HepG2 (cell line): Measurements from ENCODE around the gene VDR. TPM values are rescaled to one million over a fixed set of nuclear protein-coding genes. Genes with fewer than 3 reads are reported as not detected.

ENCODE experiments used
- HMGA1 ChIP-seq: sonication (generic); formaldehyde crosslinking; conservative IDR thresholded peaks from 2 replicates; pipeline ENCODE4 v1.4.0; 2020; ENCODE audit warnings: missing genetic modification reagents
- MED1 ChIP-seq: sonication (generic); formaldehyde crosslinking; IDR thresholded peaks from 2 replicates; pipeline ENCODE4 v1.4.0; 2020; ENCODE audit warnings: missing genetic modification reagents
- MEIS2 ChIP-seq: sonication (generic); formaldehyde crosslinking; IDR thresholded peaks from 2 replicates; pipeline ENCODE4 v1.9.0; 2021; ENCODE audit warnings: mild to moderate bottlenecking, missing genetic modification reagents
- SOX13 ChIP-seq, 3 experiments: fragments of 450-650 bp in 1 of 3; sonication (generic) in 1 of 3; formaldehyde crosslinking in 1 of 3; IDR thresholded peaks in 2 of 3; conservative IDR thresholded peaks in 1 of 3; 2 replicates each; pipeline versions ENCODE4 v1.5.0 to v1.6.1; 2016 to 2020; ENCODE audit warnings: antibody characterized with exemption in 1 of 3, mild to moderate bottlenecking in 1 of 3, missing compliant biosample characterization in 1 of 3, missing genetic modification reagents in 1 of 3, moderate library complexity in 1 of 3
- SPEN ChIP-seq: sonication (generic); formaldehyde crosslinking; IDR thresholded peaks from 2 replicates; pipeline ENCODE4 v1.5.1; 2020; ENCODE audit warnings: low read depth, mild to moderate bottlenecking, missing genetic modification reagents
- SUZ12 ChIP-seq: fragments of 150-350 bp; IDR thresholded peaks from 2 replicates; pipeline ENCODE4 v1.6.1; 2014; ENCODE audit warnings: low read depth, low read length
- TBP ChIP-seq: sonication (generic); formaldehyde crosslinking; IDR thresholded peaks from 2 replicates; pipeline ENCODE4 v1.5.0; 2020; ENCODE audit warnings: missing genetic modification reagents
- ZBED4 ChIP-seq: sonication (generic); formaldehyde crosslinking; IDR thresholded peaks from 2 replicates; pipeline ENCODE4 v1.4.0; 2020; ENCODE audit warnings: missing genetic modification reagents, borderline replicate concordance
- ZHX2 ChIP-seq, 2 experiments: sonication (generic) in 1 of 2; formaldehyde crosslinking in 1 of 2; IDR thresholded peaks; 2 replicates each; pipeline versions ENCODE4 v1.6.1 to v1.9.0; 2014 to 2022; ENCODE audit warnings: antibody characterized with exemption in 1 of 2, borderline replicate concordance in 1 of 2, inconsistent platforms in 1 of 2, low read depth in 1 of 2, missing genetic modification reagents in 1 of 2
- ZNF138 ChIP-seq: sonication (generic); formaldehyde crosslinking; IDR thresholded peaks from 2 replicates; pipeline ENCODE4 v1.5.0; 2020; ENCODE audit warnings: mild to moderate bottlenecking, low read depth, missing genetic modification reagents
- ZNF143 ChIP-seq: sonication (generic); formaldehyde crosslinking; IDR thresholded peaks from 2 replicates; pipeline ENCODE4 v1.4.0; 2020; ENCODE audit warnings: missing genetic modification reagents
- ZNF687 ChIP-seq: sonication (generic); formaldehyde crosslinking; IDR thresholded peaks from 2 replicates; pipeline ENCODE4 v1.5.1; 2020; ENCODE audit warnings: mild to moderate bottlenecking, missing genetic modification reagents, moderate library complexity
- polyA plus RNA-seq, 8 experiments: library from polyadenylated mRNA; depleted of rRNA in 3 of 8; stranded (reverse) in 7 of 8; unstranded in 1 of 8; fragments of >200 nt; fragmentation: Illumina TruSeq in 4 of 8; extraction: Trizol in 4 of 8; gene quantifications; 2 replicates each; pipeline versions ENCODE4 v1.2.1 to v1.2.3, GENCODE V29; 2011 to 2016; ENCODE audit warnings: low read depth in 4 of 8, missing spikeins in 1 of 8, mixed read lengths in 1 of 8; ENCODE audit not compliant: insufficient read depth in 1 of 8
- total RNA-seq, 5 experiments: library from RNA; depleted of rRNA; stranded (reverse); fragments of >200 nt; fragmentation: Illumina TruSeq; extraction: Trizol; gene quantifications; 2 replicates each; pipeline ENCODE4 v1.2.3, GENCODE V29; 2016; ENCODE audit warnings: low read depth in 1 of 5

VDR gene
- total and polyA plus RNA-seq, 2 of the 13 experiments (the other 11 are each of a cell fraction or from before 2014, with no cell fraction given) = 0.08 to 0.33 TPM

GRCh38 chr12:47900131-47901062 is 4.4 kb downstream of the VDR start (continued):
- TF ChIP-seq ZHX2 (IDR thresholded peaks at IDR 0.05; ENCODE audit: low read depth) (no peak), ZHX2 (CRISPR knock-in tag; IDR thresholded peaks at IDR 0.05; ENCODE audit: borderline replicate concordance) (no peak), ZNF143 (peak; percentile 83), MEIS2 (CRISPR knock-in tag) (peak; percentile 59; the same call in 1 of the 2 replicates), TBP (CRISPR knock-in tag) (no peak), SOX13 (IDR thresholded peaks at IDR 0.05) (no peak), SOX13 (CRISPR knock-in tag; conservative IDR thresholded peaks at IDR 0.05 in 1 of 2, IDR thresholded peaks at IDR 0.05 in 1 of 2) (peak in 1 of 2 experiments; percentile 28; a peak in 1 of 4 replicates), ZNF138 (no peak), HMGA1 (CRISPR knock-in tag) (no peak), ZNF687 (CRISPR knock-in tag) (peak; percentile 43), MED1 (CRISPR knock-in tag) (peak; percentile 49), SUZ12 (0 out of 2 replicates have a peak, but pooled peaks have one; percentile 18), ZBED4 (CRISPR knock-in tag) (0 out of 2 replicates have a peak, but pooled peaks have one; percentile 27), SPEN (0 out of 2 replicates have a peak, but pooled peaks have one; percentile 44)
